ENCODE measurements around the gene CDC40.

DNA sequence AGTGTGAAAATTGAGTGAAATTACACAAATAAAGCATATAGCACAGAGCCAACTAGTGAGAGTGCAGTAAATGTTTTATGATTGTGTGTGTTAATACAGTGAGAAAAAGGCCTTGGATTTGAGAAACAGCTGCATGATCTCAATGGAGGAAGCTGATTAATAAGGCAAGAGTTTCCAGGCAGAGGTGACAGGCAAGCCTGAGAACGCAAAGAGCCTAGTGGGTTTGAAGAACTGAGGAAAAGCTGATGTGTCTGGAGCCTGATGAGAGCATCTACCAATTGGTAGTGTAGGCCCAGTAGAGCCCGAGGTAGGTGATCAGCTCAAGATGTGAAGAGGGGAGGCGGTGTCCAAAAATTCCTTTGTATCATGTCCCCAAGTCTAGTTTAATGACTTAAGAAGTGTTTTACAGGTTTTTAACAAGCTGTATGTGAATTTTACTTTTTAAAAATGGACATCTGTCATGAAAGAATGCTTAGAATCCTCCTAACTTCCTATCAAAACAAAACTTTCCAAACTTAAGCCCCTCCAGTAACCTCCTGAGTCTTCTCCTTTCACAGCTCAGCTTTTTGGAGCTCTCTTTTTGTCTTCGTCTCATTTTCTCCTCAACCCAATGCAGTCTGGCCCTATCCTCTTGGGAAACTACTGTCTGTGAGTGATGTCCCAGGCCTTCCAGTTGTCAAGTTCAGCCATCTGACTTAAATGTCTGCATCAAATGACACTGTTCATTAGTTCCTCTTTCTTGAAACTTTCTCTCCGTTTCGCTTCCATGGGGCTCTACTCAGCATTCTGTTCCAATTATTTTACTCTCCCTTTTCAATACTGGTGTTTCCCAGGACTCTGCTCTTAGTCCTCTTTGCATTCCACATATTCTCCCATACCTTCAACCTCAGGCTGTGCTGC lies 1.2 kb downstream of the CDC40 start:
- TF ChIP-seq, protein P1, sequence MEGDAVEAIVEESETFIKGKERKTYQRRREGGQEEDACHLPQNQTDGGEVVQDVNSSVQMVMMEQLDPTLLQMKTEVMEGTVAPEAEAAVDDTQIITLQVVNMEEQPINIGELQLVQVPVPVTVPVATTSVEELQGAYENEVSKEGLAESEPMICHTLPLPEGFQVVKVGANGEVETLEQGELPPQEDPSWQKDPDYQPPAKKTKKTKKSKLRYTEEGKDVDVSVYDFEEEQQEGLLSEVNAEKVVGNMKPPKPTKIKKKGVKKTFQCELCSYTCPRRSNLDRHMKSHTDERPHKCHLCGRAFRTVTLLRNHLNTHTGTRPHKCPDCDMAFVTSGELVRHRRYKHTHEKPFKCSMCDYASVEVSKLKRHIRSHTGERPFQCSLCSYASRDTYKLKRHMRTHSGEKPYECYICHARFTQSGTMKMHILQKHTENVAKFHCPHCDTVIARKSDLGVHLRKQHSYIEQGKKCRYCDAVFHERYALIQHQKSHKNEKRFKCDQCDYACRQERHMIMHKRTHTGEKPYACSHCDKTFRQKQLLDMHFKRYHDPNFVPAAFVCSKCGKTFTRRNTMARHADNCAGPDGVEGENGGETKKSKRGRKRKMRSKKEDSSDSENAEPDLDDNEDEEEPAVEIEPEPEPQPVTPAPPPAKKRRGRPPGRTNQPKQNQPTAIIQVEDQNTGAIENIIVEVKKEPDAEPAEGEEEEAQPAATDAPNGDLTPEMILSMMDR (conservative IDR thresholded peaks at IDR 0.05 in 1 of 2, IDR thresholded peaks at IDR 0.05 in 1 of 2; ENCODE audit: low read depth in 1 of 2, low read length in 2 of 2) = no peak
- no peak for TF ChIP-seq EZH2 (IDR thresholded peaks at IDR 0.05; ENCODE audit: low read length, missing control alignments)

All from fibroblast of lung (primary cell).